Measurements from ENCODE around the gene GPR135. TPM values are rescaled to one million over a fixed set of nuclear protein-coding genes. Genes with fewer than 3 reads are reported as not detected.

The GPR135 gene
- total RNA-seq, 1 donor = 5.1 TPM

DNA sequence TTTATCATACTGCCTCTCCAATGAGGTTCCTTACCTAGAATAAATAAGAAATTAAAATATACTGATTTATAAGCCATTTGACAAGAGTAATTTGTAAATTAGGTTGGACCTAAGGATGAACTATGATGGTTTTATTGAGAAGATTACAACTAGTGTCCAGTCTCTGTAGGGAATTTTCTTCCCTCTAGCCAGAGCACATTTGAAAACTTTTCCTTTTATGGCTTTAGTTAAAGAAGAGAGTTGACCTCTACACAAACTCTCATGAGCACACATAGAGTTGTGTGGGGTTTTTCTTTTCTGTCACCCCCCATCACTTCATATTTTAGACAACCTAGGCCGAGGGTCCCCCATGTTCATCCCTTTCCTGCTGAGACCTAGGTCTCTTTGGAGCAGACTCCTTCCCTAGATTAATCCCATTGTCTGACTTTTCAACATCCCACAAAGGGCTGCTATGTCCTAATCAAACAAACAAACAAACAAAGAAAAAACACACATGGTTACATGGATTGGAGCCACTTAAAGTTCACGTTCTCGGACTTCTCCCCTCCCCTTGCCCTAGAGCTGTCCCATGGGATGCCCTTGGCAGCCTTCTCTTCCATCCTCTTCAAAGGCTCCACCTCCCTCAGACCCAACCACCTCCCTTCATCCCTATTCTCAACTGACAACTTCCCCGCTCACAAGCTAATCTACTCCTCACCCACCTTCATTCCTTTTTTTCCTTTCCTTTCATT lies 40.7 kb downstream of the GPR135 start:
- no peak overlapping the region for H3K4me2 ChIP-seq (ENCODE audit: insufficient read depth, low read length)
- H3K4me1 ChIP-seq (ENCODE audit: insufficient read depth, low read length) = peaks cover 29% of the 10 kb centered on the region
- no peak overlapping the region for H3K27ac ChIP-seq (ENCODE audit: low read depth, low read length)
- no peaks in the 10 kb centered on the region for H3K36me3 ChIP-seq (ENCODE audit: insufficient read depth, low read length)
- H2AFZ ChIP-seq (ENCODE audit: low read length) = no peak overlapping the region
- H3K79me2 ChIP-seq (ENCODE audit: insufficient read depth, low read length) = no peaks in the 10 kb centered on the region
- TF ChIP-seq, protein P1, sequence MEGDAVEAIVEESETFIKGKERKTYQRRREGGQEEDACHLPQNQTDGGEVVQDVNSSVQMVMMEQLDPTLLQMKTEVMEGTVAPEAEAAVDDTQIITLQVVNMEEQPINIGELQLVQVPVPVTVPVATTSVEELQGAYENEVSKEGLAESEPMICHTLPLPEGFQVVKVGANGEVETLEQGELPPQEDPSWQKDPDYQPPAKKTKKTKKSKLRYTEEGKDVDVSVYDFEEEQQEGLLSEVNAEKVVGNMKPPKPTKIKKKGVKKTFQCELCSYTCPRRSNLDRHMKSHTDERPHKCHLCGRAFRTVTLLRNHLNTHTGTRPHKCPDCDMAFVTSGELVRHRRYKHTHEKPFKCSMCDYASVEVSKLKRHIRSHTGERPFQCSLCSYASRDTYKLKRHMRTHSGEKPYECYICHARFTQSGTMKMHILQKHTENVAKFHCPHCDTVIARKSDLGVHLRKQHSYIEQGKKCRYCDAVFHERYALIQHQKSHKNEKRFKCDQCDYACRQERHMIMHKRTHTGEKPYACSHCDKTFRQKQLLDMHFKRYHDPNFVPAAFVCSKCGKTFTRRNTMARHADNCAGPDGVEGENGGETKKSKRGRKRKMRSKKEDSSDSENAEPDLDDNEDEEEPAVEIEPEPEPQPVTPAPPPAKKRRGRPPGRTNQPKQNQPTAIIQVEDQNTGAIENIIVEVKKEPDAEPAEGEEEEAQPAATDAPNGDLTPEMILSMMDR (IDR thresholded peaks at IDR 0.05; ENCODE audit: extremely low read depth, low read depth, low read length) = no peak
- no peak overlapping the region for H3K4me3 ChIP-seq (ENCODE audit: insufficient read depth, low read length)
- no peaks in the 10 kb centered on the region for H3K27me3 ChIP-seq (ENCODE audit: insufficient read depth, low read length)
- H4K20me1 ChIP-seq (ENCODE audit: insufficient read depth, low read length) = no peaks in the 10 kb centered on the region
- no peaks in the 10 kb centered on the region for H3K9me3 ChIP-seq (ENCODE audit: low read depth, low read length)
- peak; percentile 31 for DNase-seq (ENCODE audit: insufficient read length, low spot score, missing footprints)

DNA sequence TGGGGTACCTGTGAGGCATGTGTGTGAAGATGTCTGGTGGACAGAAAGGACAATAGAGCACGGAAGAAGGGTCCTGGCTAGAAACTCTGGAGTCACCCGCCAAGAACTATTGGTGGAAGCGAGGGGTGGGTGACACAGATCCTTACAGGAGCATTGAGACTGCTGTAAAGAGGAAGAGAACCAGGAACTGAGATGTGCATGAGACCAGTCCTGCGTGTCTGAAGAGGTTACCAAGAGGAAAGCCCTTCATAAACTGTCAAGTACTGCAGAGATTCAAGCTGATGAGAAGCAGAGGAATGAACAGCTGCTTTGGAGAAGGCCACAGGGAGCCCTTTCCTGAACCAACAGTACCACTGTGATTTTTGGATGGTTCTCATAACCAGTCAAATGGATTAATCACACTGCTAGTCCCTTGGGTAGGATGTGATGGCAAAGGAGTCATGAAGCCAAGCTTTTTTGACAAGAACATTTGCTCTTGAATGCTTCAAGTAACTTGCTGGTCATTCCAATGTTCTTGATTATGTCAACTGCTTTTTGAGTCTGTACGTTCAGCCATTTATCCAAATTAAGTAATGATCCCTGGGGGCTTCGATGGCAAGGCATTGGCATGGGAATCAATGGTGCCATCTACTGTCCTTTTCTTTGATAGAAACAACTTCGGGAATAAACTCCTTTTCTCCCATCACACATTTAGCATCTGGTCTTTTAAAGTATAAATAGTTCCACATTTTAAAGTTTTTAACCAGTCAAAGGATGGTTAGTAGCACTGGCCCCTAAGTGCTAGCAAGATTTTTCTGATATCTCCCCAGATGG lies 42.9 kb downstream of the GPR135 start:
- DNase-seq (ENCODE audit: insufficient read length, low spot score, missing footprints) = peak; percentile 79
- Histone ChIP-seq H3K9me3 (ENCODE audit: low read depth, low read length) (no peaks in the 10 kb centered on the region), H3K27ac (ENCODE audit: low read depth, low read length) (no peak overlapping the region), H2AFZ (ENCODE audit: low read length) (no peak overlapping the region), H3K4me3 (ENCODE audit: insufficient read depth, low read length) (no peak overlapping the region), H3K4me2 (ENCODE audit: insufficient read depth, low read length) (no peak overlapping the region), H3K79me2 (ENCODE audit: insufficient read depth, low read length) (no peaks in the 10 kb centered on the region), H3K27me3 (ENCODE audit: insufficient read depth, low read length) (no peaks in the 10 kb centered on the region), H3K36me3 (ENCODE audit: insufficient read depth, low read length) (no peaks in the 10 kb centered on the region), H4K20me1 (ENCODE audit: insufficient read depth, low read length) (no peaks in the 10 kb centered on the region), H3K4me1 (ENCODE audit: insufficient read depth, low read length) (peaks cover 12% of the 10 kb centered on the region)
- TF ChIP-seq, protein P1 (IDR thresholded peaks at IDR 0.05; ENCODE audit: extremely low read depth, low read depth, low read length) = peak; percentile 24

DNA sequence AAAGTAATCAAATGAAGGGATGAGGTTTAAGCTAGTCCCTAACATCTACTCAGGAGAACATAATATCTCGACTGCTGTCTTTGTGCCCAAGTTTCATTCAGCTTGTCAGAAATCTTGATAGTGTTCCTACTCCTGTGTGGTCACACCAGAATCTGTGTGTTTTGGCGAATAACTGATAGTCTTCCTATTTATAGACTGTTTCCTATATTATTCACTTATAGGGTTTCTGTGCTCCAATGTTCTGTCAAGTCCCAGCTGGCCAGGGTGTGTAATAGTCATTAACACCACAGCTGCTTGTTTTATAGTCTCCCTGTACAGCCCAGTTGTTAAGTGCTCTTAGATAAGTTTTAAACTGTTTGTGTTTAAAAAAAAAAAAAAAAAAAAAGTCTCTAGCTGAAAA lies 45.9 kb downstream of the GPR135 start:
- Histone ChIP-seq H3K79me2 (ENCODE audit: insufficient read depth, low read length) (no peaks in the 10 kb centered on the region), H3K27ac (ENCODE audit: low read depth, low read length) (no peak overlapping the region), H3K4me2 (ENCODE audit: insufficient read depth, low read length) (no peak overlapping the region), H3K4me1 (ENCODE audit: insufficient read depth, low read length) (peaks cover 12% of the 10 kb centered on the region), H3K4me3 (ENCODE audit: insufficient read depth, low read length) (no peak overlapping the region), H3K9me3 (ENCODE audit: low read depth, low read length) (no peaks in the 10 kb centered on the region), H3K36me3 (ENCODE audit: insufficient read depth, low read length) (no peaks in the 10 kb centered on the region), H4K20me1 (ENCODE audit: insufficient read depth, low read length) (no peaks in the 10 kb centered on the region), H3K27me3 (ENCODE audit: insufficient read depth, low read length) (no peaks in the 10 kb centered on the region), H2AFZ (ENCODE audit: low read length) (no peak overlapping the region)
- TF ChIP-seq, protein P1 (IDR thresholded peaks at IDR 0.05; ENCODE audit: extremely low read depth, low read depth, low read length) = no peak
- no peak for DNase-seq (ENCODE audit: insufficient read length, low spot score, missing footprints)

DNA sequence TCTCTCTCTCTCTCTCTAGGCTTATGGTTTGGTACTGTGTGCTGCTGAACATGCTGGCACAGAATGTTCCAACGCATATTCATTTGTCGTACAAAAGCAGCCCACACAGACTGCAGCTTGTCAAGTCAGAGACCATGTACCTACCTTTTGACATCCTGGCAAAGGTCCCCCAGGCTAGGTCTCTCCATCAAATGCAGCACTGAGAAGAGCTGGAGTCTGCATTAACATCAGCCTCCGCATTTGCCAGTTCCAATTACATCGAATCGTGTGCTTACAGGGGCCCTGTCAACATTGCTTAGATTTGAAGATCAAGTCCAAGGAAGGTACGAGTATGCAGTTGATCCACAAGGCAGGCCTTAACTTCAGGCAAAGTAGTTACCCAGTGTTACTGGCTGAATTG lies 47.9 kb downstream of the GPR135 start:
- no peaks in the 10 kb centered on the region for H3K9me3 ChIP-seq (ENCODE audit: low read depth, low read length)
- peaks cover 6% of the 10 kb centered on the region for H3K4me1 ChIP-seq (ENCODE audit: insufficient read depth, low read length)
- DNase-seq (ENCODE audit: insufficient read length, low spot score, missing footprints) = no peak
- H3K36me3 ChIP-seq (ENCODE audit: insufficient read depth, low read length) = no peaks in the 10 kb centered on the region
- no peak overlapping the region for H2AFZ ChIP-seq (ENCODE audit: low read length)
- no peaks in the 10 kb centered on the region for H3K79me2 ChIP-seq (ENCODE audit: insufficient read depth, low read length)
- no peak overlapping the region for H3K4me2 ChIP-seq (ENCODE audit: insufficient read depth, low read length)
- H4K20me1 ChIP-seq (ENCODE audit: insufficient read depth, low read length) = no peaks in the 10 kb centered on the region
- H3K4me3 ChIP-seq (ENCODE audit: insufficient read depth, low read length) = no peak overlapping the region
- TF ChIP-seq, protein P1 (IDR thresholded peaks at IDR 0.05; ENCODE audit: extremely low read depth, low read depth, low read length) = no peak
- H3K27ac ChIP-seq (ENCODE audit: low read depth, low read length) = no peak overlapping the region
- no peaks in the 10 kb centered on the region for H3K27me3 ChIP-seq (ENCODE audit: insufficient read depth, low read length)

Measured in osteoblast (primary cell).